CD14-positive monocyte (primary cell): ENCODE results near the gene POC5. TPM values are rescaled to one million over a fixed set of nuclear protein-coding genes. Genes with fewer than 3 reads are reported as not detected.
A peak's percentile ranks its signal among the peaks of the same experiment; 100 is the strongest.

Experiments
- DNase-seq, 3 donors: peaks; one replicate each; pipeline ENCODE4 v3.0.0-alpha.2; 2011 to 2022
- H2AFZ ChIP-seq: 2 replicates; pipeline ENCODE4 v1.6.0; 2012; ENCODE audit warnings: mild to moderate bottlenecking, low read depth, low read length, inconsistent platforms; ENCODE audit not compliant: insufficient read depth, poor library complexity, severe bottlenecking
- H3K27ac ChIP-seq, 2 donors: 1 replicate in 1 of 2; 2 replicates in 1 of 2; pipeline ENCODE4 v1.5.1; 2012 to 2013; ENCODE audit warnings: low read length in 2 of 2, control low read depth in 1 of 2, inconsistent platforms in 1 of 2, low read depth in 1 of 2, mild to moderate bottlenecking in 1 of 2
- H3K27me3 ChIP-seq, 2 donors: one replicate each; pipeline versions ENCODE4 v1.6.0 to v1.6.1; 2011 to 2013; ENCODE audit warnings: low read length in 2 of 2; ENCODE audit not compliant: control insufficient read depth in 2 of 2, insufficient read depth in 2 of 2
- H3K36me3 ChIP-seq, 2 donors: replicated peaks in 1 of 2; 1 replicate in 1 of 2; 2 replicates in 1 of 2; pipeline versions ENCODE4 v1.5.1 to v1.6.1; 2012 to 2013; ENCODE audit warnings: low read length in 2 of 2, control low read depth in 1 of 2, inconsistent platforms in 1 of 2, mild to moderate bottlenecking in 1 of 2; ENCODE audit not compliant: insufficient read depth in 2 of 2, control insufficient read depth in 1 of 2
- H3K4me1 ChIP-seq, 2 donors: 1 replicate in 1 of 2; 2 replicates in 1 of 2; pipeline versions ENCODE4 v1.5.1 to v1.6.1; 2012 to 2013; ENCODE audit warnings: low read length in 2 of 2, control low read depth in 1 of 2, inconsistent platforms in 1 of 2, mild to moderate bottlenecking in 1 of 2, moderate library complexity in 1 of 2; ENCODE audit not compliant: insufficient read depth in 2 of 2, control insufficient read depth in 1 of 2
- H3K4me2 ChIP-seq: replicated peaks from 2 replicates; pipeline ENCODE3; 2012; ENCODE audit warnings: low read length, moderate library complexity, mild to moderate bottlenecking; ENCODE audit not compliant: poor library complexity, severe bottlenecking; ENCODE audit errors: extremely low read depth
- H3K4me3 ChIP-seq, 3 experiments: fragments of 200-600 bp in 1 of 3; sonication (generic) in 1 of 3; replicated peaks in 1 of 3; 1 replicate in 2 of 3; 2 replicates in 1 of 3; pipeline ENCODE4 v1.5.1; 2011 to 2013; ENCODE audit warnings: low read length in 3 of 3, mild to moderate bottlenecking in 3 of 3, control low read depth in 2 of 3, low read depth in 2 of 3, inconsistent platforms in 1 of 3, moderate library complexity in 1 of 3
- H3K79me2 ChIP-seq: 2 replicates; pipeline ENCODE4 v1.6.0; 2012; ENCODE audit warnings: mild to moderate bottlenecking, control low read depth, inconsistent platforms, low read length, moderate library complexity; ENCODE audit not compliant: insufficient read depth
- H3K9ac ChIP-seq: 2 replicates; pipeline ENCODE4 v1.6.0; 2017; ENCODE audit warnings: low read length, mild to moderate bottlenecking; ENCODE audit not compliant: insufficient read depth, poor library complexity, severe bottlenecking
- H3K9me3 ChIP-seq, 2 donors: replicated peaks in 1 of 2; 1 replicate in 1 of 2; 2 replicates in 1 of 2; pipeline versions ENCODE4 v1.5.1 to v1.6.1; 2012 to 2013; ENCODE audit warnings: low read length in 2 of 2, control low read depth in 1 of 2; ENCODE audit not compliant: control insufficient read depth in 1 of 2, insufficient read depth in 1 of 2
- H4K20me1 ChIP-seq: 2 replicates; pipeline ENCODE4 v1.6.0; 2012; ENCODE audit warnings: mild to moderate bottlenecking, low read length, control low read depth, moderate library complexity; ENCODE audit not compliant: insufficient read depth
- H3K27ac Mint-ChIP-seq, 7 donors: one replicate each; pipeline ENCODE4 v1.8.0; 2020; ENCODE audit warnings: mild to moderate bottlenecking in 7 of 7, mixed read lengths in 7 of 7, moderate library complexity in 6 of 7, inconsistent platforms in 2 of 7
- H3K27me3 Mint-ChIP-seq, 3 donors: one replicate each; pipeline ENCODE4 v1.8.0; 2021 to 2022; ENCODE audit warnings: low read depth in 3 of 3, mild to moderate bottlenecking in 3 of 3, mixed read lengths in 3 of 3, moderate library complexity in 3 of 3, inconsistent platforms in 1 of 3
- H3K36me3 Mint-ChIP-seq, 2 donors: one replicate each; pipeline ENCODE4 v1.8.0; 2020; ENCODE audit warnings: mixed read lengths in 2 of 2, inconsistent platforms in 1 of 2, mild to moderate bottlenecking in 1 of 2
- H3K4me1 Mint-ChIP-seq: one replicate; pipeline ENCODE4 v1.8.0; 2020; ENCODE audit warnings: mild to moderate bottlenecking, mixed read lengths
- H3K4me3 Mint-ChIP-seq, 2 donors: one replicate each; pipeline ENCODE4 v1.8.0; 2020; ENCODE audit warnings: mild to moderate bottlenecking in 2 of 2, mixed read lengths in 2 of 2, moderate library complexity in 1 of 2
- H3K9me3 Mint-ChIP-seq, 7 donors: one replicate each; pipeline ENCODE4 v1.8.0; 2020 to 2022; ENCODE audit warnings: mixed read lengths in 7 of 7, mild to moderate bottlenecking in 6 of 7, moderate library complexity in 6 of 7, inconsistent platforms in 2 of 7
- WGBS: methylation state at CpG from one replicate; pipeline ENCODE4 v1.1.5; 2013; ENCODE audit warnings: missing lambda C conversion rate; ENCODE audit not compliant: insufficient coverage; 5-methylcytosine and 5-hydroxymethylcytosine counted together
- intact Hi-C, 2 donors: fragments of 100-400 bp; cut with micrococcal nuclease; formaldehyde crosslinking; loops; one replicate each; pipeline versions ENCODE4 v1.15.0 to v1.15.1; 2023
- polyA plus RNA-seq, 3 donors: library from polyadenylated mRNA; depleted of rRNA in 1 of 3; unstranded in 2 of 3; stranded (reverse) in 1 of 3; fragments of 300-500 nt in 2 of 3; fragments of >200 nt in 1 of 3; fragmentation: Illumina TruSeq in 2 of 3; gene quantifications; 1 replicate in 2 of 3; 2 replicates in 1 of 3; pipeline ENCODE4 v1.2.3, GENCODE V29; 2012 to 2021
- TF ChIP-seq, protein P1 (sequence below): fragments of 200-600 bp; IDR thresholded peaks from one replicate; pipeline ENCODE4 v1.8.0; 2022; ENCODE audit warnings: antibody characterized with exemption, mild to moderate bottlenecking

Gene POC5
- polyA plus RNA-seq, 3 donors, result 4.3 to 13.5 (median 5.5) TPM

DNA sequence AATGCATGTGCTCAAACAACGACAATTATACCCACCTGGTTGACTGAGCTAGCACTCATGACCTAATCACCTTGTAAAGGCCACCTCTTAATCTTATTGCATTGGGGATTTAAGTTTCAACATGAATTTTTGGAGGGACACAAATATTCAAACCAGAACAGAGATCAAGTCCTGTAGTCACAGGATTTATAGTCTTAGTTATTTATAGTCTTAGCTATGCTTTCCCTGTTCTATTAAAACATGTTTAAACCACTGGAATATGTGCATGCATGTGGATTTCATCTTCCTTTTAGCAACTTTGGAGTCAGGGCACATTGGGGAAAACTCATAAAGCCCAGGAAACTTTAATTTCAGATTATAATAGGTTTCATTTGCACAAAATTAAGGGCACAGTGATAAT, 79.3 kb downstream of the POC5 start:
- Histone ChIP-seq H2AFZ (no peak overlapping the region), H3K27ac (no peak overlapping the region), H3K9ac (no peak overlapping the region), H3K4me1 (peaks cover 0 to 3% of the 10 kb centered on the region in 2 donors), H4K20me1 (no peaks in the 10 kb centered on the region), H3K36me3 (no peaks in the 10 kb centered on the region), H3K27me3 (no peaks in the 10 kb centered on the region), H3K4me3 (no peak overlapping the region), H3K9me3 (no peaks in the 10 kb centered on the region), H3K4me2 (no peak overlapping the region), H3K79me2 (no peaks in the 10 kb centered on the region)
- no peaks in the 10 kb centered on the region for H3K36me3 Mint-ChIP-seq
- H3K4me1 Mint-ChIP-seq, result peaks cover 8% of the 10 kb centered on the region
- intact Hi-C loops, result no loop called here
- WGBS, result no CpG with 5 or more reads among the region's 1 CpG
- no peak overlapping the region for H3K4me3 Mint-ChIP-seq
- H3K27ac Mint-ChIP-seq, result no peak overlapping the region
- DNase-seq, result no peak
- TF ChIP-seq, protein P1, sequence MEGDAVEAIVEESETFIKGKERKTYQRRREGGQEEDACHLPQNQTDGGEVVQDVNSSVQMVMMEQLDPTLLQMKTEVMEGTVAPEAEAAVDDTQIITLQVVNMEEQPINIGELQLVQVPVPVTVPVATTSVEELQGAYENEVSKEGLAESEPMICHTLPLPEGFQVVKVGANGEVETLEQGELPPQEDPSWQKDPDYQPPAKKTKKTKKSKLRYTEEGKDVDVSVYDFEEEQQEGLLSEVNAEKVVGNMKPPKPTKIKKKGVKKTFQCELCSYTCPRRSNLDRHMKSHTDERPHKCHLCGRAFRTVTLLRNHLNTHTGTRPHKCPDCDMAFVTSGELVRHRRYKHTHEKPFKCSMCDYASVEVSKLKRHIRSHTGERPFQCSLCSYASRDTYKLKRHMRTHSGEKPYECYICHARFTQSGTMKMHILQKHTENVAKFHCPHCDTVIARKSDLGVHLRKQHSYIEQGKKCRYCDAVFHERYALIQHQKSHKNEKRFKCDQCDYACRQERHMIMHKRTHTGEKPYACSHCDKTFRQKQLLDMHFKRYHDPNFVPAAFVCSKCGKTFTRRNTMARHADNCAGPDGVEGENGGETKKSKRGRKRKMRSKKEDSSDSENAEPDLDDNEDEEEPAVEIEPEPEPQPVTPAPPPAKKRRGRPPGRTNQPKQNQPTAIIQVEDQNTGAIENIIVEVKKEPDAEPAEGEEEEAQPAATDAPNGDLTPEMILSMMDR, result no peak
- H3K9me3 Mint-ChIP-seq, result peaks cover 0 to 10% (median 3%) of the 10 kb centered on the region in 7 donors
- H3K27me3 Mint-ChIP-seq, result peaks cover 0 to 4% (median 2%) of the 10 kb centered on the region in 3 donors

DNA sequence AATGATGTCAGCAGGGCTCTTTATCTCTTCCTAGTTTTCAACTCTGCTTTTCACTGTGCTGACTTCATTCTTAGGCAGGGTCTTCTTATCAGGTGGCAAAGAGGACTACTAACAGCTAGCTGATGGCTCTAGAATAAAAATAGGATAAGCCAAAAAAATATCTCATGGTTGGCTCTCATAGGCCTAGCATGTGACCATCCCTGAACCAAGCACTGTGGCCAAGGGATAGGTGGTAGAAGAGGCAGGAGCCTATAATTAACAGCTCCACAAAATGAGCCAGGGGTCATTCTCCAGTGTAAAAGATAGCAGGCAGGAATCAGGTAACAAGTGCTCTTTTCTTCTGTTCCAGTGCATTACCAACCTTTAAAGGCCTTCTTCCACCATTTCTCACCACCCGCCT, 84.9 kb downstream of the POC5 start:
- Histone ChIP-seq H3K4me2 (no peak overlapping the region), H3K36me3 (no peaks in the 10 kb centered on the region), H2AFZ (no peak overlapping the region), H3K79me2 (no peaks in the 10 kb centered on the region), H4K20me1 (no peaks in the 10 kb centered on the region), H3K9ac (no peak overlapping the region), H3K9me3 (no peaks in the 10 kb centered on the region), H3K4me3 (no peak overlapping the region), H3K27ac (no peak overlapping the region), H3K4me1 (peaks cover 0 to 3% of the 10 kb centered on the region in 2 donors), H3K27me3 (no peaks in the 10 kb centered on the region)
- no peak for DNase-seq
- intact Hi-C loops, result no loop called here
- Mint-ChIP-seq H3K4me1 (peaks cover 8% of the 10 kb centered on the region), H3K36me3 (peaks cover 0 to 3% of the 10 kb centered on the region in 2 donors), H3K4me3 (no peak overlapping the region), H3K9me3 (peaks cover 0 to 6% (median 0%) of the 10 kb centered on the region in 7 donors), H3K27me3 (peaks cover 0 to 4% (median 0%) of the 10 kb centered on the region in 3 donors), H3K27ac (peak overlapping the region in 1 of 7 donors; percentile 39)
- 100% methylated on average over 1 of the region's 1 CpG for WGBS
- TF ChIP-seq, protein P1, result no peak
